Panc1 (cell line): ENCODE measurements around the gene LGI2. TPM values are rescaled to one million over a fixed set of nuclear protein-coding genes. Genes with fewer than 3 reads are reported as not detected.

ENCODE experiments used
- ATAC-seq: fragments of 200-7000 bp; cut with Tn5 transposase; 2 replicates; pipeline ENCODE4 v1.9.1; 2020; ENCODE audit warnings: mild to moderate bottlenecking, moderate library complexity
- BruUV-seq: library from RNA; stranded (reverse); fragments of 400-500 nt; replicated peaks from 2 replicates; lab custom pipeline; 2021; lab: Mats Ljungman, UMichigan
- CTCF ChIA-PET: fragments of 300-600 bp; sonication (Branson Sonifier 250); formaldehyde crosslinking; loops from one replicate; lab custom pipeline; 2022; ENCODE audit warnings: antibody characterized with exemption; lab: Charles Lee
- POLR2A ChIA-PET: fragments of 300-600 bp; sonication (Branson Sonifier 250); formaldehyde crosslinking; loops from one replicate; lab custom pipeline; 2022; ENCODE audit warnings: antibody characterized with exemption; lab: Charles Lee
- DNase-seq: peaks from one replicate; pipeline ENCODE4 v3.0.0-alpha.2; 2010; ENCODE audit warnings: low read depth, low spot score
- H3K27ac ChIP-seq: 2 replicates; pipeline ENCODE4 v1.5.1; 2011; ENCODE audit warnings: mild to moderate bottlenecking, low read length, inconsistent platforms
- H3K27me3 ChIP-seq: fragments of 200-500 bp; sonication (Bioruptor generic); 2 replicates; pipeline ENCODE4 v1.6.0; 2014; ENCODE audit warnings: low read length, inconsistent platforms; ENCODE audit not compliant: control insufficient read depth, insufficient read depth
- H3K36me3 ChIP-seq: fragments of 200-500 bp; sonication (Bioruptor generic); 2 replicates; pipeline ENCODE4 v1.5.1; 2014; ENCODE audit warnings: inconsistent platforms, mild to moderate bottlenecking, low read length, moderate library complexity; ENCODE audit not compliant: control insufficient read depth, insufficient read depth
- H3K4me1 ChIP-seq: 2 replicates; pipeline ENCODE4 v1.5.1; 2011; ENCODE audit warnings: inconsistent platforms, mild to moderate bottlenecking, low read length, moderate library complexity; ENCODE audit not compliant: control insufficient read depth, insufficient read depth
- H3K4me3 ChIP-seq, 2 experiments: 2 replicates each; pipeline ENCODE4 v1.5.1; 2011 to 2012; ENCODE audit warnings: low read depth in 2 of 2, low read length in 2 of 2, mild to moderate bottlenecking in 2 of 2, inconsistent platforms in 1 of 2, moderate library complexity in 1 of 2
- H3K9me3 ChIP-seq: fragments of 200-500 bp; sonication (Bioruptor generic); 2 replicates; pipeline ENCODE4 v1.5.1; 2014; ENCODE audit warnings: low read depth, mild to moderate bottlenecking, inconsistent platforms, low read length, moderate library complexity; ENCODE audit not compliant: control insufficient read depth, insufficient read depth
- POLR2AphosphoS5 ChIP-seq: IDR thresholded peaks from 2 replicates; pipeline ENCODE4 v1.6.1; 2012; ENCODE audit warnings: mild to moderate bottlenecking, low read depth, low read length, moderate library complexity
- REST ChIP-seq, 2 experiments: IDR thresholded peaks; 2 replicates each; pipeline ENCODE4 v1.6.1; 2011 to 2012; ENCODE audit warnings: low read depth in 2 of 2, control low read depth in 1 of 2, low read length in 1 of 2, mild to moderate bottlenecking in 1 of 2, moderate library complexity in 1 of 2; ENCODE audit not compliant: insufficient read depth in 1 of 2
- SIN3A ChIP-seq: IDR thresholded peaks from 2 replicates; pipeline ENCODE4 v1.6.1; 2012; ENCODE audit warnings: low read depth, mild to moderate bottlenecking, low read length, moderate library complexity, borderline replicate concordance; ENCODE audit not compliant: insufficient read depth
- TCF7L2 ChIP-seq: IDR thresholded peaks from 2 replicates; pipeline ENCODE4 v1.6.1; 2011; ENCODE audit warnings: mild to moderate bottlenecking, low read depth, low read length, inconsistent platforms
- in situ Hi-C: cut with HindIII; loops from 2 replicates; pipeline ENCODE4 v1.10.0; 2016; ENCODE audit warnings: low sequenced_read_pairs, low pct_unique_long_range_greater_than_20kb
- intact Hi-C: fragments of 100-400 bp; cut with micrococcal nuclease; formaldehyde crosslinking; loops from one replicate; pipeline ENCODE4 v1.10.0; 2022; ENCODE audit not compliant: unreplicated experiment
- total RNA-seq: library from RNA; stranded (reverse); gene quantifications from one replicate; pipeline ENCODE4 v1.2.1, GENCODE V29; 2021; ENCODE audit not compliant: unreplicated experiment
- TF ChIP-seq, protein P1 (sequence below): fragments of 450-650 bp; IDR thresholded peaks from 2 replicates; pipeline ENCODE4 v1.5.1; 2017; ENCODE audit warnings: mild to moderate bottlenecking

Gene LGI2
- total RNA-seq, 1 experiment from 2014 or later: not detected

DNA sequence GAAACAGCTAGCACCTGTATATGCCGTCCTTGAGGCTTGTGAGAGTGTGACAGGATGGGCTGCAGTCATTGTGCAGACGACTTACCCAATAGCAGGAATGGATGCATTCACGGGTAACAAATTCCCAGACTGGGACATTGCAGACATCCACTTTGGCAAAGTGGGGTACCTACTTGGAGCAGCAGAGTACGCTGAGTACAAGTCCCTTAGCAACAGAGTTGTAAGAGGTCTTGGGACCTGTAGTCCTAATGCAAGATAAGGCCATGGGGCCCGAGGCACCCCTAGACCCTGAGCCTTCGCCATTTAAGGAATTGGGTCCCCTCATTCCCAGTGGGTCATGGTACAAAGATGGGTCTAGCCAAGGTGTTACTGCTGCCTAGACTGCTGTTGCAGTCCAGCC is 62.5 kb downstream of the LGI2 start:
- ChIA-PET CTCF (no interaction called here), POLR2A (no interaction called here)
- no peak overlapping the region for H3K4me3 ChIP-seq
- TF ChIP-seq REST (IDR thresholded peaks at IDR 0.05; ENCODE audit: insufficient read depth in 1 of 2, low read depth in 2 of 2, low read length in 1 of 2) (no peak), POLR2AphosphoS5 (no peak), SIN3A (no peak), TCF7L2 (no peak)
- TF ChIP-seq, protein P1, sequence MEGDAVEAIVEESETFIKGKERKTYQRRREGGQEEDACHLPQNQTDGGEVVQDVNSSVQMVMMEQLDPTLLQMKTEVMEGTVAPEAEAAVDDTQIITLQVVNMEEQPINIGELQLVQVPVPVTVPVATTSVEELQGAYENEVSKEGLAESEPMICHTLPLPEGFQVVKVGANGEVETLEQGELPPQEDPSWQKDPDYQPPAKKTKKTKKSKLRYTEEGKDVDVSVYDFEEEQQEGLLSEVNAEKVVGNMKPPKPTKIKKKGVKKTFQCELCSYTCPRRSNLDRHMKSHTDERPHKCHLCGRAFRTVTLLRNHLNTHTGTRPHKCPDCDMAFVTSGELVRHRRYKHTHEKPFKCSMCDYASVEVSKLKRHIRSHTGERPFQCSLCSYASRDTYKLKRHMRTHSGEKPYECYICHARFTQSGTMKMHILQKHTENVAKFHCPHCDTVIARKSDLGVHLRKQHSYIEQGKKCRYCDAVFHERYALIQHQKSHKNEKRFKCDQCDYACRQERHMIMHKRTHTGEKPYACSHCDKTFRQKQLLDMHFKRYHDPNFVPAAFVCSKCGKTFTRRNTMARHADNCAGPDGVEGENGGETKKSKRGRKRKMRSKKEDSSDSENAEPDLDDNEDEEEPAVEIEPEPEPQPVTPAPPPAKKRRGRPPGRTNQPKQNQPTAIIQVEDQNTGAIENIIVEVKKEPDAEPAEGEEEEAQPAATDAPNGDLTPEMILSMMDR: no peak
- no peak for ATAC-seq
- no peak overlapping the region for H3K27ac ChIP-seq
- H3K36me3 ChIP-seq: no peaks in the 10 kb centered on the region
- no peak for DNase-seq
- intact Hi-C loops (no loop called here), in situ Hi-C loops (no loop called here)
- H3K4me1 ChIP-seq: no peaks in the 10 kb centered on the region; the same call in 1 of the 2 replicates
- H3K27me3 ChIP-seq: no peaks in the 10 kb centered on the region
- no TSS peak for BruUV-seq
- H3K9me3 ChIP-seq: no peaks in the 10 kb centered on the region

GRCh38 chr4:24967346-24967745 is 63.4 kb downstream of the LGI2 start:
- no TSS peak for BruUV-seq
- Histone ChIP-seq H3K27me3 (no peaks in the 10 kb centered on the region), H3K9me3 (no peaks in the 10 kb centered on the region), H3K27ac (no peak overlapping the region), H3K4me3 (no peak overlapping the region), H3K4me1 (no peaks in the 10 kb centered on the region), H3K36me3 (no peaks in the 10 kb centered on the region)
- DNase-seq (no peak), ATAC-seq (no peak)
- ChIA-PET CTCF (no interaction called here), POLR2A (interaction anchor here (0.6 kb wide), 1 partner anchor 208 kb away, joined by 3 read pairs; no protein-coding TSS in a partner anchor)
- no peak for TF ChIP-seq REST (IDR thresholded peaks at IDR 0.05; ENCODE audit: insufficient read depth in 1 of 2, low read depth in 2 of 2, low read length in 1 of 2)
- TF ChIP-seq SIN3A: no peak
- TF ChIP-seq, protein P1: no peak
- no peak for TF ChIP-seq POLR2AphosphoS5
- no peak for TF ChIP-seq TCF7L2
- in situ Hi-C loops (no loop called here), intact Hi-C loops (no loop called here)
